Measurements from ENCODE around the gene COX5B.
A peak's percentile ranks its signal among the peaks of the same experiment; 100 is the strongest.

COX5B gene

GRCh38 chr2:97657986-97658690 lies 12.3 kb downstream of the COX5B start:
- DNase-seq: no peak
- no peak overlapping the region for H3K27ac Mint-ChIP-seq
- H3K4me3 Mint-ChIP-seq: no peak overlapping the region
- peaks cover 24% of the 10 kb centered on the region for H3K4me1 Mint-ChIP-seq
- H3K9me3 Mint-ChIP-seq: peaks cover 23% of the 10 kb centered on the region
- TF ChIP-seq CTCF (IDR thresholded peaks at IDR 0.05): no peak
- H3K36me3 Mint-ChIP-seq (ENCODE audit: low read depth): peaks cover 49% of the 10 kb centered on the region
- H3K27me3 Mint-ChIP-seq (ENCODE audit: low read depth, poor library complexity): no peaks in the 10 kb centered on the region

DNA sequence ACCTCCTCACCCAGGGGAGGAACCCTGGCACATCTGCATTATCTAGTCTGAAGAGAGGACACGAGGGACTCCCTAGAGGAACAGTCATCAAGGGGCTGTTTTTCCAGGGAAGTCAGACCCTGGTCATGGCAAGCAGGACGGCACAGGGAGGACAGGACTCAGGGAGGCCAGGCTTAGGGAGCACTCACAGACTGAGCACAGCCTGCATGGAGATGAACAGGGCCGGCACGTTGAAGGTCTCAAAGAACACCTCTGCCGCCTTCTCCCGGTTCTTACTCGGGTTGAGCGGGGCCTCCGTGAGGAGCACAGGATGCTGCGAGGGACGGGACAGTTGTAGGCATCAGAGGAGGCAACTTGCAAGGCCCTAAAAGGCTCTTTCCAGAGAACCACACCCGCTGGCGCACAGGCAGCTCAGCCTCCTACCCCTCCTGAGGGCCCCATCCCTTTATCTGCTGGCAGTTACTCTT lies 12.9 kb downstream of the COX5B start:
- H3K27ac Mint-ChIP-seq: peak overlapping the region; percentile 57
- no peak for TF ChIP-seq CTCF (IDR thresholded peaks at IDR 0.05)
- H3K4me1 Mint-ChIP-seq: peaks cover 25% of the 10 kb centered on the region
- H3K27me3 Mint-ChIP-seq (ENCODE audit: low read depth, poor library complexity): no peaks in the 10 kb centered on the region
- H3K4me3 Mint-ChIP-seq: no peak overlapping the region
- H3K36me3 Mint-ChIP-seq (ENCODE audit: low read depth): peaks cover 43% of the 10 kb centered on the region
- H3K9me3 Mint-ChIP-seq: peaks cover 17% of the 10 kb centered on the region
- DNase-seq: no peak

DNA sequence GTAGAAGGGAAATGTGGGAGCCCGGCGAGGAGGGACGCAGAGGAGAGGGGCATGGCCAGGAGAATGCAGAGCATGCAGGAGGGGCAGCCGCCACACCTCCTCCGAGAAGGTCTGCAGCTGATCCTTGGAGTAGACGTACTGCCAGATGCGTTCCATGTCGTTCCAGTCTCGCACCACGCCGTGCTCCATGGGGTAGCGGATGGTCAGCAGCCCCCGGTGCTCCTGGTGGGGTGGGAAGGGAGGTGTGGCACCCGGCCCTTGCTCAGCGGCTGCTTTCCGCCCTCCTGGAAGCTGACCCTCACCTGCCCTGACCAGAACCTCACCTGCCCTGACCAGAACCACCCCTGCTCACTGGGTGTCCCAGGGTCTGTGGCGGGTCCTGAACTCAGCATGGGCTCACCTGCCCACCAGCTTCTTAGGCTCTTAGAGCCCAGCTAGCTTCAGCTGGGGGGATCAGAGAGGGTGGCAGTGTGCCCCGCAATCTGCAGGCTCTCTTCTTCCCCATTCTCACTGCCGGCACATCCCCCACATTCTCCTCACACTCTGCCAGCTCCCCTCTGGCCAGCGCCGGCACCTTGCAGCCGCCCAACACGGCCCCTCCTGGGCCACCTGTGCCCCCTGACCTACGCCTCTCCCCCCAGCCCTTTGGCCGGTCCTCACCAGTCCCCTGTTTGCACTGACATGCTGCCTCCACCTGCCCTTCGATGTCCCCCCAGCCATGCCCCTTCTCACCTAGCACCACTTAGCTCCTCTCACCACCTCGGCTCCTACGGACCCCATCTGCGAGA lies 13.6 kb downstream of the COX5B start:
- no peak overlapping the region for H3K4me3 Mint-ChIP-seq
- H3K27ac Mint-ChIP-seq: no peak overlapping the region
- peaks cover 25% of the 10 kb centered on the region for H3K4me1 Mint-ChIP-seq
- no peak for TF ChIP-seq CTCF (IDR thresholded peaks at IDR 0.05)
- H3K36me3 Mint-ChIP-seq (ENCODE audit: low read depth): peaks cover 36% of the 10 kb centered on the region
- peaks cover 10% of the 10 kb centered on the region for H3K9me3 Mint-ChIP-seq
- no peak for DNase-seq
- H3K27me3 Mint-ChIP-seq (ENCODE audit: low read depth, poor library complexity): no peaks in the 10 kb centered on the region

GRCh38 chr2:97660044-97660774 lies 14.3 kb downstream of the COX5B start:
- DNase-seq: no peak
- Mint-ChIP-seq H3K27ac (no peak overlapping the region), H3K4me1 (peaks cover 32% of the 10 kb centered on the region), H3K4me3 (no peak overlapping the region), H3K9me3 (peaks cover 2% of the 10 kb centered on the region), H3K27me3 (ENCODE audit: low read depth, poor library complexity) (no peaks in the 10 kb centered on the region), H3K36me3 (ENCODE audit: low read depth) (peaks cover 28% of the 10 kb centered on the region)
- no peak for TF ChIP-seq CTCF (IDR thresholded peaks at IDR 0.05)

DNA sequence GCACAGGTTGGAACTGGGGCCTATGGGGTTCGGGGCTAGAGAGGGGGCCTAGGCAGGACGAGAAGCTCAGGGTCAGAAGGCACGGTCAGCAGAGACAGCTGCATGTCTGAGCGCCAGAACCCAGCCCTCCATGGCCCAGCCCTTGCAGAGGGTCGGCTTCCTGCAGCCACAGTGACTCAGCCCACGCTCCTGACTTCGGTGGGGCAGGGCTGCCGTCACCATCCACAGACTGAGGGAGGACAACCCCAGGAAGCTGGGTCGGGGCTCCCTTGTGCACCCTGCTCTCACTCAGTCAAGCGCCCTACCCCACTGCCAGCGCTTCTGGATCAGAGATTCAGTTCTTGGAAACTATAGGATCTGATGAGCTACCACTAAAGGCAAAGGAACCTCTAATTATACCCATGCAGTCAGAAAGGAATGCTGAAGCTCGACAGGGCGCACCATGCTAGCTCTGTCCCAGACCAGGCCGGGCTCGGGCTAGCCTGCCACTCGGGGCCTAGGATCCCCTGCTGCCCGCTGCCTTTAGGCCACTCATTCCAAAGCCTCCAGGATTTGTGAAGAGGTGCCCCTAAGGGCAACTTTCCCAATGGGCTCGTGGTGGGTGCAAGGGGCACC lies 15.0 kb downstream of the COX5B start:
- no peak for TF ChIP-seq CTCF (IDR thresholded peaks at IDR 0.05)
- Mint-ChIP-seq H3K36me3 (ENCODE audit: low read depth) (peaks cover 21% of the 10 kb centered on the region), H3K4me1 (peaks cover 33% of the 10 kb centered on the region), H3K27ac (peak overlapping the region; percentile 66), H3K27me3 (ENCODE audit: low read depth, poor library complexity) (no peaks in the 10 kb centered on the region), H3K4me3 (no peak overlapping the region), H3K9me3 (no peaks in the 10 kb centered on the region)
- DNase-seq: no peak
